Activated T-cell treated with anti-CD3 and anti-CD28 coated beads for 48 hours (primary cell): ENCODE results near the gene CRNKL1.

Experiments
- DNase-seq: peaks from one replicate; pipeline ENCODE4 v3.0.0-alpha.2; 2020; ENCODE audit warnings: low read depth

The CRNKL1 gene

GRCh38 chr20:20052074-20052970 lies at the start of gene CRNKL1, which contains the start of gene CFAP61:
Gene CRNKL1 (minus strand): TSS chr20:20052466. CDS start chr20:20052342, 124 bp downstream.
Gene CFAP61 (plus strand): TSS chr20:20052532. CDS start chr20:20056654, 4,122 bp downstream.
- DNase-seq, result peak; percentile 93

DNA sequence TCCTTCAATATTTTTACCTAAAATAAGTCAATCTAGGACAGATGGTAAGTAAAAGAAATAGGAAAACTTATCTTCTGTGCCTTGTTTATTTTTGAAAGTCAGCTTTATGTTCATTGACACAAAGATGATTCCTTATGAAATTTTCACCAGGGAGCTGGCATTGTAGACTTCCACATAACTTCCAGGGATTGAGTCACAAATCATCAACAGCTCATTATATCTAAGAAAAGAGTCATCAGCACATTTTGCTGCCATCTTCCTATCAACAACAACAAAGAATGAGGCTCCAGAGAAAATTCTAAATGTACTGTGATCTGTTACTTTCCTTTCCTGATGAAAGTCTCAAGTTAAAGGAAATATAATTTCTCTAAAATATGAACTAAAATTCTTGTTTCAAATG lies 48.6 kb upstream of the CRNKL1 start:
- DNase-seq, result no peak

GRCh38 chr20:20096421-20096820 lies 44.2 kb upstream of the CRNKL1 start:
- DNase-seq, result no peak

GRCh38 chr20:20095114-20095872 lies 43.0 kb upstream of the CRNKL1 start:
- DNase-seq, result no peak

GRCh38 chr20:20094410-20094809 lies 42.1 kb upstream of the CRNKL1 start:
- no peak for DNase-seq

DNA sequence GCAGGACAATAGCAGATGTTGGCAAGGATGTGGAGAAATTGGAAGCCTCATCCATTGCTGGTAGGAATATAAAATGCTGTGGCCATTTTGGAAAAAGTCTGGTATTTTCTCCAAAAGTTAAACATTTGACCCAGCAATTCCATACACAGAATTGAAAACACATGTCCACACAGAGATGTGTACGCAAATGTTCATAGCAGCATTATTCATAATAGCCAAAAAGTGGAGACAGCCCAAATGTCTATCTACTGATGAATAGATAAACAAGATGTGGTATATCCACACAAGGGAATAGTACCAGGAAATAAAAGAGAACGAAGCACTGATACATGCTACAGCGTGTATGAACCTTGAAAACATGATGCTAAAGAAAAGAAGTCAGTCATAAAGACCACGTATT lies 40.6 kb upstream of the CRNKL1 start:
- no peak for DNase-seq

DNA sequence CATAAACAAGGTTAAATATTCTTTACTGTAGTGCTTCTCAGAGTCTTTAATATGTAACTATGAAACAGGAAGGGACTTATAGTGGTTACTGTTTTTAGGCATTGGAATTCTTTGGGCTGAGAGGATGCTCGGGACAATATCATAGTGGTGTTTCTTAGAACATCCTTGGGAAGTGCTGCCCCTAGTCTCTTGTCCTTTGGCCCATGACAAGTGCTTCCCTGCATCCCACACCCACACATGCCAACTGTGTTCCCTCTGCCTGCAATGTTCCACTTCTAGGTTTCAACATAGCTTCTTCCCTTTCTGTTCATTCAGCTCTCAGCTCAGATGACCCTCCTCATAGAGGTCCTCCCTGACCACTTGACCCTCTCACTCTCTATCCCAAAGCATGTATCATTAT lies 37.7 kb upstream of the CRNKL1 start:
- DNase-seq, result no peak

DNA sequence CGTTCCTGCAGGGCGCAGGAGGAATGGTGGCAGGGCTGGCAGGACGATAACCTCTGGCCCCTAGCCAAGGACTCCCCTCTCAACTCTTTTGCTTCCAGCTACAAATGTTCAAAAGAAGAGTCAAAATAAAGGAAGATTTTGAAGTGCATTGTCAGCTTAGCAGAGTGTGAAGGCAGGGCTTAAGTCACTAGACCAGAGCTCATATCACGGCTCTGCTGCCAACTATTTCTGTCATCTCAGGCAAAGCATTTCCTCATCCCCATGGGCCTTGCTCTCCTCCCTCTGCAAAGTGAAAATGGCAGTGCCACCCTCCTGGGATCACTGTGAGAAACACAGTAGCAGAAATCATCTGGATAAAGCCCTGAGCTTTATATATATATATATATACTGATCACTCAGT lies 36.8 kb upstream of the CRNKL1 start:
- DNase-seq, result no peak

GRCh38 chr20:20085812-20086211 lies 33.5 kb upstream of the CRNKL1 start:
- no peak for DNase-seq

DNA sequence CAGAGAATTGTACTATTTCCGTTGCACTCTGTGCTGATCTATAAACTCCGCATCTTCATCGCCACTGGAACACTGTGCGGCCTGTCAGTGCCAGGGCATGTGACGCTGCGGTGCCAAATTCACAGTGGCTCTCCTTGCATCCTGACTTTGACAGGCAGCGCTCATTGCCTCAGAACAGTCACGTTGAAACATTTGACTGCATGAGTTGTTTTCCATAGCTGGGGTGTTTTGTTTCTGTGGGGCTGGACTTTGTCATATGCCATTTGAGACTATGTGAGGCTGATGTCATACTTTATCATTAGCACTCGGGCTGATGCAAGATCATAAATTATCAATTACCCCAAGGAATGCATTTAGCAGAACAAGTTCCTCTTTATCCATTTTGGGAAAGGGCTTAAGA lies 32.8 kb upstream of the CRNKL1 start:
- DNase-seq, result no peak

GRCh38 chr20:20084296-20084752 lies 32.1 kb upstream of the CRNKL1 start:
- DNase-seq, result no peak

- no peak for DNase-seq
Observed at GRCh38 chr20:20083807-20084206, 31.5 kb upstream of the CRNKL1 start.

GRCh38 chr20:20079102-20079784 lies 27.0 kb upstream of the CRNKL1 start:
- no peak for DNase-seq

GRCh38 chr20:20078041-20078440 lies 25.8 kb upstream of the CRNKL1 start:
- DNase-seq, result no peak

DNA sequence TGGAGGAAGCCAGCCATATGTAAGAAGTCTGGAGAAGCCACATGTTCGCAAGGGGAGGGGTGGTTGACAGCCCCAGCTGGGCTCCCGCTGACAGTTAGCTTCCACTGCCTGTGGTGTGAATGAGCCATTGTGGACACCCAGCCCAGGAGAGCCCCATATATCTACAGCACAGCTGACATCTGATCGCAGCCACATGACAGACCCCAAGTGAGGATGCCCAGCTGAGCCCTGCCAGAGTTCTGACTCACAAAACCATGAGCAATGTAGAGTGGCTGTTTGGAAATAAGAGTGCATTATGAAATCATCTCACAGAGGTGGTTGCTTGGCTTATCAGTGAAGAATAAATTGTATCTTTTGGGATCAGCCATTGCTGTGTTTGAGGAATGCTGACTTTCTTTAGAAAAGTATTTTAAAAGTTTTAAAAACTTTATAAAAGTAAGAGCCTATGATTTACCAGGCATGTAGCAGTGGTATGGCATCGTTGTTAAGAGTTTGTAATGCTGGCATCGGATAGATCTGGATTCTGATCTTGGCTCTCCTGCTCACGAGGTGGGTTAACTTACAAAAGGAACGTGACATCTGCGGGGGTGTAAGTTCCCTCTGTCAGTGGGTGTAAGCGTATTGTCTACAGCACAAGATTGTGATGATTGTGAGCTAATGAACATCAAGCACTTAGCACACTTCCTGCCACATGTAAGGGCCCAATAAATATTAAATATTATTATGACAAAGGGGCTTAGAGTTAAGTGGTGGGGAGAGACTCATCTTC lies 24.2 kb upstream of the CRNKL1 start:
- DNase-seq, result no peak

DNA sequence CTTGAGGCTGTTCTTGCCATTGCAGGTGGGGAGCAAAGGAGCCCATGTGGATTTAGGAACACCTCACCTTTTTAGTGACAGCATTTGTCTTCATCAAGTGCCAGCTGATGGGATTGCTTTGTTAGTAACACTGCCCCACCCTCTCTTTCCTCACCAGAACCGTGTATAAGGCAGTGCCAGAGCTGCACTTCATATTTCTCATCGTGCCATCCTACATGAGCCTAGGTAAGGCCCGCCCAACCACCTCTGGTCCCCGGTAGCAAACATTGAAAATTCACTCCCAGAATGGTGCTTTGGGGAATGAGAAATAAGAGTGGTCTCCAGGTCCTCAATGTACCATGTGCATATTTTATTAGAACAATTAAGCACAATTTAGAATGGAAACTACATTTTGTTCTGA lies 22.8 kb upstream of the CRNKL1 start:
- no peak for DNase-seq

- no peak for DNase-seq
Observed at GRCh38 chr20:20073801-20074371, 21.6 kb upstream of the CRNKL1 start.

DNA sequence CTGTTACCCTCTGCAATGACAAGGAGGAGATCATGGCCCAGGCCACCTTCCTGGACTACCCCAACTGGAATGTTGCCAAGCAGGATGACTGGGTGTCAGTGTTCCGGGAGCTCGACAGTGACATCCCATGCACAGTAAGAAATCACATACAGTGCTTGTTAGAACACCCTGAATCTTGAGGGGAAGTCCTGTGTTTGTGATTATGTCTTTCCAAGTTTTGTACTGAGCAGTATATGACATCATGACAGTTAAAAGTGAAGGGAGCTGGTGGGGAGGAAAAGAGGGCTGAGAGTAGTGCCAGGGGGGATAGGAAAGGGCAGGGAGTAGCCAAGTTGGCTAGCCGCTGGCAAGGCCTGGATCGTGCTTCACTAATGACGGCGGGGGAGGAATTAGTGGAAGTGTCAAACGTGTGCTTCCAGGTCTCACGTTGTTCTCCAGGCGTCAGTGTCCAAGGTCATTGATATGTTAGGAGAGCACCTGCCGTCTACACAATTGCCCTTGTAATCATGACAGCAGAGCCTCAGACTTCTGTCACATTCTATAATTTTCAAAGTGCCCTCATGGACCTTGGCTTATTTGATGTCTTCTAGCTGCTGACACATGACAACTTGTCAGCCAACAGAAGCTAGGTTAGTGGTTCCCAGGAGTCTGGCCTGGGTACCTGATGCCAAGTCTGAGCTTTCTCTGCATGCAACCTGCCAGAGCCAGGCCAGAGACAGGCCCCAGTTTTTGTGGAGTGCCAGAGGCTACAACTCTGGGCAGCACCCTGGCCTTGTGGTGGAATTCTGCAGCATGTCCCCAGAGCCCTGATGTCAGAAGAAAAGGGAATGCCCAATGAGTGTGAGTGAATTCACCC lies 18.8 kb upstream of the CRNKL1 start:
- DNase-seq, result no peak

GRCh38 chr20:20065361-20065760 lies 13.1 kb upstream of the CRNKL1 start:
- DNase-seq, result no peak

GRCh38 chr20:20063941-20064702 lies 11.9 kb upstream of the CRNKL1 start:
- DNase-seq, result no peak
